ENCODE measurements around the gene LRFN2. TPM values are rescaled to one million over a fixed set of nuclear protein-coding genes. Genes with fewer than 3 reads are reported as not detected.

The LRFN2 gene
- total and polyA plus RNA-seq, 2 experiments from 2014 or later = 0.29 to 2.5 TPM

- ATAC-seq (no peak), DNase-seq (ENCODE audit: low spot score) (no peak)
- peaks cover 5% of the 10 kb centered on the region for H3K9me2 ChIP-seq (ENCODE audit: insufficient read depth)
- H3K27ac Mint-ChIP-seq = no peak overlapping the region
- H3K27me3 ChIP-seq (ENCODE audit: insufficient read depth) = no peaks in the 10 kb centered on the region
- H3K79me2 ChIP-seq (replicated peaks; ENCODE audit: insufficient read depth) = no peaks in the 10 kb centered on the region
- H3K36me3 ChIP-seq (ENCODE audit: insufficient read depth) = no peaks in the 10 kb centered on the region
- H3K4me2 ChIP-seq = no peak overlapping the region
- H3K4me3 ChIP-seq = no peak overlapping the region
- H4K20me1 ChIP-seq (replicated peaks; ENCODE audit: insufficient read depth) = no peaks in the 10 kb centered on the region
- H3K4me3 Mint-ChIP-seq = no peak overlapping the region
- H3K4me1 Mint-ChIP-seq = peaks cover 4% of the 10 kb centered on the region; the same call in 2 of the 3 replicates
- no peak overlapping the region for H3K27ac ChIP-seq (ENCODE audit: low read depth)
- no peaks in the 10 kb centered on the region for H3K4me1 ChIP-seq (ENCODE audit: insufficient read depth)
- peaks cover 12% of the 10 kb centered on the region for H3K27me3 Mint-ChIP-seq (ENCODE audit: insufficient read depth, low read depth, poor library complexity)
- no peaks in the 10 kb centered on the region for H3F3A ChIP-seq (replicated peaks; ENCODE audit: low read depth)
- H3K36me3 Mint-ChIP-seq (ENCODE audit: low read depth) = no peaks in the 10 kb centered on the region; the same call in 2 of the 3 replicates
- TF ChIP-seq CREB1 (CRISPR knock-in tag; IDR thresholded peaks at IDR 0.05; ENCODE audit: low read depth) (no peak), POLR2AphosphoS5 (IDR thresholded peaks at IDR 0.05; ENCODE audit: low read depth) (no peak), ZNF114 (CRISPR knock-in tag; IDR thresholded peaks at IDR 0.05) (no peak), ZNF331 (CRISPR knock-in tag; IDR thresholded peaks at IDR 0.05; ENCODE audit: low read depth) (no peak), EZH2phosphoT487 (IDR thresholded peaks at IDR 0.05; ENCODE audit: unreplicated experiment) (no peak), NANOG (IDR thresholded peaks at IDR 0.05; ENCODE audit: borderline replicate concordance) (no peak), JUNB (IDR thresholded peaks at IDR 0.05; ENCODE audit: unreplicated experiment) (no peak), CTCF (conservative IDR thresholded peaks at IDR 0.05; ENCODE audit: low read depth in 2 of 2) (no peak), STAT1 (IDR thresholded peaks at IDR 0.05; ENCODE audit: unreplicated experiment) (no peak), ETS1 (IDR thresholded peaks at IDR 0.05) (no peak), REST (IDR thresholded peaks at IDR 0.05; ENCODE audit: unreplicated experiment) (no peak), EZH2 (IDR thresholded peaks at IDR 0.05; ENCODE audit: low read depth, unreplicated experiment) (no peak)
- TF ChIP-seq, protein P1, sequence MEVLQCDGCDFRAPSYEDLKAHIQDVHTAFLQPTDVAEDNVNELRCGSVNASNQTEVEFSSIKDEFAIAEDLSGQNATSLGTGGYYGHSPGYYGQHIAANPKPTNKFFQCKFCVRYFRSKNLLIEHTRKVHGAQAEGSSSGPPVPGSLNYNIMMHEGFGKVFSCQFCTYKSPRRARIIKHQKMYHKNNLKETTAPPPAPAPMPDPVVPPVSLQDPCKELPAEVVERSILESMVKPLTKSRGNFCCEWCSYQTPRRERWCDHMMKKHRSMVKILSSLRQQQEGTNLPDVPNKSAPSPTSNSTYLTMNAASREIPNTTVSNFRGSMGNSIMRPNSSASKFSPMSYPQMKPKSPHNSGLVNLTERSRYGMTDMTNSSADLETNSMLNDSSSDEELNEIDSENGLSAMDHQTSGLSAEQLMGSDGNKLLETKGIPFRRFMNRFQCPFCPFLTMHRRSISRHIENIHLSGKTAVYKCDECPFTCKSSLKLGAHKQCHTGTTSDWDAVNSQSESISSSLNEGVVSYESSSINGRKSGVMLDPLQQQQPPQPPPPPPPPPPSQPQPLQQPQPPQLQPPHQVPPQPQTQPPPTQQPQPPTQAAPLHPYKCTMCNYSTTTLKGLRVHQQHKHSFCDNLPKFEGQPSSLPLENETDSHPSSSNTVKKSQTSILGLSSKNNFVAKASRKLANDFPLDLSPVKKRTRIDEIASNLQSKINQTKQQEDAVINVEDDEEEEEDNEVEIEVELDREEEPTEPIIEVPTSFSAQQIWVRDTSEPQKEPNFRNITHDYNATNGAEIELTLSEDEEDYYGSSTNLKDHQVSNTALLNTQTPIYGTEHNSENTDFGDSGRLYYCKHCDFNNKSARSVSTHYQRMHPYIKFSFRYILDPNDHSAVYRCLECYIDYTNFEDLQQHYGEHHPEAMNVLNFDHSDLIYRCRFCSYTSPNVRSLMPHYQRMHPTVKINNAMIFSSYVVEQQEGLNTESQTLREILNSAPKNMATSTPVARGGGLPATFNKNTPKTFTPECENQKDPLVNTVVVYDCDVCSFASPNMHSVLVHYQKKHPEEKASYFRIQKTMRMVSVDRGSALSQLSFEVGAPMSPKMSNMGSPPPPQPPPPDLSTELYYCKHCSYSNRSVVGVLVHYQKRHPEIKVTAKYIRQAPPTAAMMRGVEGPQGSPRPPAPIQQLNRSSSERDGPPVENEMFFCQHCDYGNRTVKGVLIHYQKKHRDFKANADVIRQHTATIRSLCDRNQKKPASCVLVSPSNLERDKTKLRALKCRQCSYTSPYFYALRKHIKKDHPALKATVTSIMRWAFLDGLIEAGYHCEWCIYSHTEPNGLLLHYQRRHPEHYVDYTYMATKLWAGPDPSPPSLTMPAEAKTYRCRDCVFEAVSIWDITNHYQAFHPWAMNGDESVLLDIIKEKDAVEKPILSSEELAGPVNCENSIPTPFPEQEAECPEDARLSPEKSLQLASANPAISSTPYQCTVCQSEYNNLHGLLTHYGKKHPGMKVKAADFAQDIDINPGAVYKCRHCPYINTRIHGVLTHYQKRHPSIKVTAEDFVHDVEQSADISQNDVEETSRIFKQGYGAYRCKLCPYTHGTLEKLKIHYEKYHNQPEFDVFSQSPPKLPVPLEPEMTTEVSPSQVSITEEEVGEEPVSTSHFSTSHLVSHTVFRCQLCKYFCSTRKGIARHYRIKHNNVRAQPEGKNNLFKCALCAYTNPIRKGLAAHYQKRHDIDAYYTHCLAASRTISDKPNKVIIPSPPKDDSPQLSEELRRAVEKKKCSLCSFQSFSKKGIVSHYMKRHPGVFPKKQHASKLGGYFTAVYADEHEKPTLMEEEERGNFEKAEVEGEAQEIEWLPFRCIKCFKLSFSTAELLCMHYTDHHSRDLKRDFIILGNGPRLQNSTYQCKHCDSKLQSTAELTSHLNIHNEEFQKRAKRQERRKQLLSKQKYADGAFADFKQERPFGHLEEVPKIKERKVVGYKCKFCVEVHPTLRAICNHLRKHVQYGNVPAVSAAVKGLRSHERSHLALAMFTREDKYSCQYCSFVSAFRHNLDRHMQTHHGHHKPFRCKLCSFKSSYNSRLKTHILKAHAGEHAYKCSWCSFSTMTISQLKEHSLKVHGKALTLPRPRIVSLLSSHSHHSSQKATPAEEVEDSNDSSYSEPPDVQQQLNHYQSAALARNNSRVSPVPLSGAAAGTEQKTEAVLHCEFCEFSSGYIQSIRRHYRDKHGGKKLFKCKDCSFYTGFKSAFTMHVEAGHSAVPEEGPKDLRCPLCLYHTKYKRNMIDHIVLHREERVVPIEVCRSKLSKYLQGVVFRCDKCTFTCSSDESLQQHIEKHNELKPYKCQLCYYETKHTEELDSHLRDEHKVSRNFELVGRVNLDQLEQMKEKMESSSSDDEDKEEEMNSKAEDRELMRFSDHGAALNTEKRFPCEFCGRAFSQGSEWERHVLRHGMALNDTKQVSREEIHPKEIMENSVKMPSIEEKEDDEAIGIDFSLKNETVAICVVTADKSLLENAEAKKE (CRISPR knock-in tag; IDR thresholded peaks at IDR 0.05) = no peak
- H2AFZ ChIP-seq = no peak overlapping the region
- H3K9me3 Mint-ChIP-seq = no peaks in the 10 kb centered on the region
Observed at GRCh38 chr6:40489798-40490197, 97.4 kb downstream of the LRFN2 start.

All from GM23338 (cell line).